GM21381 (cell line): ENCODE results near the gene GREB1L.
"Not testable (repeated sequence)": the region's sequence is repeated elsewhere in the genome, so short reads cannot be mapped to it uniquely, and the experiment has no call there.

Experiments used
- ATAC-seq: cut with Tn5 transposase; IDR thresholded peaks from one replicate; pipeline ENCODE4 v1.9.1; 2021; ENCODE audit warnings: mild to moderate bottlenecking, moderate library complexity; ENCODE audit not compliant: unreplicated experiment

The GREB1L gene

DNA sequence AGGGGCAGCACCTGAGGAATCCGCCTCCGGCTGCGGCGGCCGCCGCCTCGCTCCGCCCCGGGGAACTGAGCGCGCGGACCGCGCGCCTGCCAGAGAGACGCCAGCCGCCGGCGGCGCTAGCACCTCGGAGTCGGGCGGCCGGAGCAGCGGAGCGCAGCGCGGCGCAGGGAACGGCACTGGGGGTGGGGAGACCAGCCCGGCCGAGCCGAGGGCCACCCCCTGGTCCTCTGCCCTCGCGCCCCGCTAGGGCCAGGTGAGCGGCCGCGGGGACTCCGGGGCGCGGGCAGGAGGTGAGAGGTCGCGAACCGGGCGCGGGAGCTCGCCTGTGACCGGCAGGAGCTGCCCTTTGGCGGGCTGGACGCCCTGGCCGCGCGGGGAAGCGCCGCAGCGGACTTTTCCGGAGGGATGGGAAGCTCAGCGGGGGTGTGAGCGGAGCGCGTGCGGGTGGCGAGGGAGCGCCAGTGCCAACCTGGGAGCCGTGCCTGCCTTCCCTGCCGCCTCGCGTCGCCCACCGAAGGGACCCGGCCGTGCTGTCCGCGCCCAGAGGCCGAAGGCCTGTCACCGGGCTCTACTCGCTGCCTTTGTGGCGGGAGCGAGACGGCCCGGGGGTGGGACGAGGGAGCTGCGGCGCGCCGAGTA lies at the start of gene GREB1L:
Gene GREB1L, plus strand, starts transcription at position 92 of the 639 bp plus-strand sequence. CDS start 141,287 bp downstream, outside the sequence.
- no peak for ATAC-seq

DNA sequence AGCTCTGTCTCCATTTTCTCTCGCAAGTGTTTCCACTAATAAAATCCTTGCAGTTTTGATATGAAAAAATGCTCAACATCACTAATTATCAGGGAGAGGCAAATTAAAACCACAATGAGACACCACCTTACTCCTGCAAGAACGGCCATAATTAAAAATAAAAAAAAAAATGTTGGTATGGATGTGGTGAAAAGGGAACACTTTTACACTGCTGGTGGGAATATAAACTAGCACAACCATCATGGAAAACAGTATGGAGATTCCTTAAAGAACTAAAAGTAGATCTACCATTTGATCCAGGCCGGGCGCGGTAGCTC lies 49.8 kb upstream of the GREB1L start:
- ATAC-seq: no peak

DNA sequence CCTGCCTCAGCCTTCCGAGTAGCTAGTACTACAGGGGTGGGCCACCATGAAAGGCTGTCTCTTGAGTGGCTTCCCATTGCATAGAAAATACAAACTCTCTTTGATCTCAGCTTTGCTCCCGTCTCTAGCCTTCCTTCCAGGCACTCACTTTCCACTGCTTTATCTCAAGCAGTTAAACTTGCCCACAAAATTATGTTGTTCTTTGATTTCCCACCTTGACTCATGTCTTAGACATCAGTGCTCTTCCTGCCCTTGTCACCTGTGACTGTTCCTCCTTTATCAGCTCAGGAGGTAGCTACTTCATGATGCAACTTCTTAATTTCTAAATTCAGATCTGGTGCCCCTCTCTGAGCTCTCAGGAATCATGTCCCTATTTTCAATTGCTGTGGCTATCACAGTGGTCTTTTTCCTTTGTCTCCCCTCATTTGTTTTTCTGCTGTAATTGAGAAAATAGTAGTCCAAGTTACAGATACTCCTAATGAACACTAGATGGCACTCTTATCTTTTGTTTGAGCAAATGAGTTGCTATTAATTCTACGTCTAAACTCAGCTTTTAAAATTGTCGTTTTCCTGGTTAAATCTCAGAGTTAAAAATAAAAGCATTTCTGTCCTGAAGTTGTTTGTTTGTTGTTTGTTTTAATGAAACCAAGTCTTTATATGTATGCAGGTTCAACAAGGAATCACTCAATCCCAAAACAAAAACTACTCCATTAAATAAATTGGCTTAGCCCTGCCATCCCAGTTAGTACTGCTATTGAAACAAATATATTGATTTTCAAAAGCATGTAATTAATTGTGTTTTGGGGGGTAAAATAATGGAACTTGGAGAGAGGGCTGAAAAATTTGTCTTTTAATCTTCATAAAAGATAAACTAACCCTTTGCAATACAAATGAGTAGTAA lies 46.9 kb upstream of the GREB1L start:
- ATAC-seq: no peak

DNA sequence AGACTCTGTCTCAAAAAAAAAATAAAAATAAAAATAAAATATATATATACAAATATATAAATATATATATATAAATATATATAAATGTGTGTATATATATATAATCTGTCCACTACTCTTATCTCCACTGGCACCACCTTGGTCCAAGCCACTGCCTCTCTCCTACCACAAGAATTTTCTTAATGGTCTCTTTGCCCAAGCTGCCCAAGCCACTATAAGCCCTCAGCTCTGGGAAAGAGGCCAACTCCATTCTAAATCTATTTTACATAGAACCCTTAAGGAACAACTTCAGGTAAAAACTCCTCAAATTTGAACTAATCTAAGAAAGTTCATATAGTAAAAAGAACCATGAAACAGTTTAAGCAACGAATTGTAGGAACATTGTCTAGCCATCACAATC lies 45.6 kb upstream of the GREB1L start:
- ATAC-seq: no peak

DNA sequence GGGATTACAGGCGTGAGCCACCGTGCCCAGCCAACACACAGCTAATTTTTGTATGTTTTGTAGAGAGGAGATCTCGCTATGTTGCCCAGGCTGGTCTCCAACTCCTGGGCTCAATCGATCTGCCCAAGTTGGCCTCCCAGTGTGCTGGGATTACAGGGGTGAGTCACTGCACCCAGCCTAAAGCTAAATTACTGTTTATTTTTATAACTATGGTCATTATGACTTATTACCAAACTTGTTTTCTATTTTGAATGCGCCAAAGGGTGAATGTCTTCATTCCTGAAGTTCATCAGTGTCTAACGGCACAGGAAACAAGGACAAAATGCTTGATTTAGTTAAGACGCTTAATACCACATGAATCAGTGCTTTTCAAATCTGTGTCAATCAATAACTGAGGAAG lies 38.9 kb upstream of the GREB1L start:
- ATAC-seq: no peak

DNA sequence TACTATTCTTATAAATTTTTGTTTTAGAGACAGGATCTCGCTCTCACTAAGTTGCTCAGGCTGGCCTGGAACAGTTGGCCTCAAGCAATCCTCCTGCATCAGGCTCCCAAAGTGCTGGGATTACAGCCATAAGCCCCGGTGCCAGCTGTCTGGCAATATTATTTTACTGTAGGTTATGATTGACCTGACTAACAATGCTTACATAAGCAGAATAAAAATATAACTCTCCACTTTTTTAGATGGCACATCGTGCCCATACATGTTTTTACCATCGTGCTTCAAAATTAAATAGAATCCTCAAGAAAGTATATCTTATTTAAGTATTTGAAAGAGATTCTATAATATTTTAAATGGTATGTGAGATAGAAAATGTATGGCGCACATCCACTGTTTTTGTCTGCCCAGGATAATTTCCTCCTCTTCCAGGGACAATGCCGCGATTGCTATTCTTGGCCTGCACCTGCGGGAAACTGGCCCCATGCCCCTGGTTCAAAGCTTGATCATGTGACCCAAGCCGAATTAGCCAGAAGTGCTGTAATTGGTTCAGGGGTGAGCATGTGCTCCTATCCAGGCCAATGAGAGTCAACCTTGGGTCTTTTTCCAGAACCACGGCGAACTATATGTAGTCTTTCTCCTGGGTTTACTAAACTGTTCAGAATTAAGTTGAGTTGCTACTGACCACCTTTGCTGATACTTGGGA lies 38.3 kb upstream of the GREB1L start:
- ATAC-seq: no peak

DNA sequence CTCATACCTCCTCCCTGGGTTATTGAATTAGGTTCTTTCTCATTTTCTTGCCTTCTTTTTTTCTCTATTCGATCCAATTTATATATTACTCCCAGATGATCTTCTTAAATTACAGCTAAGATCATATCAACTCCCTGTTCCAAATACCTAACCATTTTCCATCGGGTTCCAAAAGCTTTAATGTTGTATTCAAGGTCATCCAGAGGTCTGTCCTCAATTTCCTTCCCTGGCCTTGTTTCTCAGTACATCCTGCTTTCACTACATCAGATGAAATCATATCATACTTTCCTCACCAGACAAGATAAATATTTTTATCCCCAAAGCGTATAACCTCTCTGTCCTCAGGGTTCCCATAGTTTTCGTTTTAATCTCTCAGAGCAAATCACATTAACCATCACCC lies 36.3 kb upstream of the GREB1L start:
- no peak for ATAC-seq

DNA sequence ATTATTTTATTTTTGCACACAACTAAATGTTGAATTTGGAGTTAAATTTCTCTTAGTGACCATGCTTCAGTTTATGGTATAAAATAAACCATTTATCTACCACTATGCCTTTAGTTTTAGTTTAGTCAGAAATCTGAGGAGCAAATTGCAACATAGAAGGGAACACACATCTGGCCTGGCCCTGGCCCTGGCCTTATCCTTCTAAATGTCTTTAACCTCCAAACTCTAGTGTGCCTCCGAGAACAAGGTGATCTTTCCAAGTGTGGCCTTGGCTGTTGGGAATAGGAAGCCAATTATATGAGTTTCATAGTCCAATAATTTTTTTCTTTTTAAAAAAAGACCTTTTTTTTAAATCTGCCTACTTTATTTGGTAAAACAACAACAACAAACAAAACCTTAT lies 31.8 kb upstream of the GREB1L start:
- no peak for ATAC-seq

DNA sequence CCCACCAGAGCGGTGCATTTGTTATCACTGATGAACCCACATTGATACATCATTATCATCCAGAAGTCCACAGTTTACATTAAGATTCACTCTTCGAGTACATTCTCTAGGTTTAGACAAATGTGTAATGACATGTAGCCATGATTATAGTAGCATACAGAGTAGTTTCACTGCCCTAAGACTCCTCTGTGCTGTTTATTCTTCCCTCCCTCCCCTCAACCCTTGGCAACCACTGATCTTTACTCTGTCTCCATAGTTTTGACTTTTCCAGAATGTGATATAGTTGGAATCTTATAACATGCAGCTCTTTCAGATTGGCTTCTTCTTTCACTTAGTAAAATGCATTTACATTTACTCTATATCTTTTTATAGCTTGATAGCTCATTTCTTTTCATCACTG lies 31.2 kb upstream of the GREB1L start:
- ATAC-seq: no peak

DNA sequence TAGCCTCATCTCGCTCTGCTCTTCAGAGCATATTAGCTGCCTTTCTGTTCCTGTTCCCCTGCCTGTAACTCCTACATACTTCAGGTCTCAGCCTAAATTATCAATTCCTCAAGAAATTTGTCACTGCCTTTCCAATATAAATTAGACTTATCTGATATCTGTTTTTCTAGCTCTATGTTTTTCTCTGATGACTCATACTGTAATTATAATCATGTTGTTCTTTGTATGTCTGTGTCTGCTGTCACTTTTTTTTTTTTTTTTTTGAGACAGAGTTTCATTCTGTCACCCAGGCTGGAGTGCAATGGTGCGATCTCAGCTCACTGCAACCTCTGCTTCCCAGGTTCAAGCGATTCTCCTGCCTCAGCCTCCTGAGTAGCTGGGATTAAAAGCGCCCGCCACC lies 27.6 kb upstream of the GREB1L start:
- ATAC-seq: not testable (repeated sequence)

DNA sequence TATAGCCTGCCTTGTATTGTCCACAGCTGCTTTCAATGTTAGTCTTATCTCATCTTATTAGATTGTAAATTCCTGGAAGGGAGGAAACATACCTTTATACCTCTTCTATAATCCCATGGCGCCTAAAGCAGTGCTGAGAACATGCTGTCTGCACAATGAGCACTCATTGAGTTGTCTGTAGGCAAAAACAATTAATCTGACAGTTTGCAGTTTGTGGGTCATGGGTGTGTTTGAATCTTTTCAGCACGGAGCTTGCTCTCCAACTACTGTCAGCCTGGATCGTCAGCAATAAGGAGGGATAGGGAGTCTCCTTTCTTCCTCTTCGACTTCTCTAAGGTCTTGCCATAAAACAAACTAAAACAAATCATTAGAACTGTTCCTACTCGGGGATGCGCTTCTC lies 26.5 kb upstream of the GREB1L start:
- ATAC-seq: no peak

DNA sequence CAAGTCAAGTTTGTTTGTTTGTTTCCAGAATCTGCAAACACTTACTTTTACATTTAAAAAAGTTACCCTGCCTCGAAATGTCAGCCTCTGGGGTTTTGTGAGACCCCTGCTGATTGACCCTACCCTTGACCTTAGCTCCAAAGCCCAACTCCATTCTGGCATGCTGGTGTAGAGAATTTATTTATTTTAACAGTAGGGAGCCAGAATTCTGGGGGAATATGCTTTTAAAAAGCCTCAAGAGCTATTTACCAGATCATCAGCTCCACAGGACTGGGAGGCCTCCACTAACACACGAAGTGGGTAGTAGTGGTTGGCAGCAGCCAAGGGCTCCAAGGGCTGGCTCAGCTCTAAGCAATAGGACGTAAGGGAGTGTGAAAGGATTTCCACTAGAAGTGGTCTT lies 23.2 kb upstream of the GREB1L start:
- no peak for ATAC-seq

DNA sequence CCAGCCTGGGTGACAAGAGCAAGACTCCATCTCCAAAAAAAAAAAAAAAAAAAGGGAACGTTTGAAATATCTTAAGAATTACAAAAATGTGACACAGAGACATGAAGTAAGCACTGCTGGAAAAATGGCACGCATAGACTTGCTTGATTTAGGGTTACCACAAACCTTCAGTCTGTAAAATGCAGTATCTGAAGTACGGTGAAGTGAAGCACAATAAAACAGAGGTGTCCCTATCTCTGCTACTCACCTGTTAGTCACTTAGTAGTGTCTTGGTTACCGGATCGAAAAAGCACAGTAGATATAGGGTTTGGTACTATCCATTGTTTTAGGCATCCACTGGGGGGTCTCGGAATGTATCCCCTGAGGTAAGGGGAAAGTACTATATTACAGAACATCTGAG lies 11.6 kb upstream of the GREB1L start:
- ATAC-seq: no peak

DNA sequence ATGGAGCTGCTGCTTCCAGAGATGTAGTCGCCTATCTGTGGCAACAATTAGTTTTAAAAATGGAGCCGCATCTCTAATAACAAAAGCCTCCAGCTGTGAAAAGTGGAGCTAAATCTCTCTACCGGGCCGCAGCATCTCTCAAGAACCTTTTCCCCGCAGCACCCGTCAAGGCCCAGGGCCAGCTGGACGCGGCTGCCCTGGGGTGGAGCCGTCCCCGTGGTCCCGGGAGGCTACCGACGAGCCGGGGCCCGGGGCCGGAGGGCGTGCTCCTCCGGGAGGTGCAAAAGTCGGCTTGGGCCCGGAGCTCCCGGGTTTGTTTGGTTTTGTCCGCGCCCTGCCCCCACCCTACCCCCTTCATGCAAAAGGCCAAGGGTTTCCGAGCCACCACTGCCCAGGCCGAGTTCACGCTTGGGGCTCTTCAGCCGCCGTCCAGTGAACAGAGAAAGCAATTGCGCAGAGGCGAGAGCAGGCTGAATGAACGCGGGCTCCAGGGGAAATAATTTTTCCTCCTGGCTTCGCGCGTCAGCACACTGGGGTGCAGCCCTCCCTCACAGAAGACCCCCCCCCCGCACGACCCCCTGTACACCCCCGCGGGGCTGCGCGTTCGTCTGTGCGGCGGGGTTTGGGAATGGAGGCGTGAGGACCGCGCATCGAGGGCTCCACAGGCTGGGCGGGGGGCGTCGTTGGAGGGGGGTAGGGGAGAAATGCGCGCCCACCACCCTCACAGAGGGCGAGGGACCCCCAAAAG lies 557 bp upstream of the GREB1L start:
- ATAC-seq: no peak

DNA sequence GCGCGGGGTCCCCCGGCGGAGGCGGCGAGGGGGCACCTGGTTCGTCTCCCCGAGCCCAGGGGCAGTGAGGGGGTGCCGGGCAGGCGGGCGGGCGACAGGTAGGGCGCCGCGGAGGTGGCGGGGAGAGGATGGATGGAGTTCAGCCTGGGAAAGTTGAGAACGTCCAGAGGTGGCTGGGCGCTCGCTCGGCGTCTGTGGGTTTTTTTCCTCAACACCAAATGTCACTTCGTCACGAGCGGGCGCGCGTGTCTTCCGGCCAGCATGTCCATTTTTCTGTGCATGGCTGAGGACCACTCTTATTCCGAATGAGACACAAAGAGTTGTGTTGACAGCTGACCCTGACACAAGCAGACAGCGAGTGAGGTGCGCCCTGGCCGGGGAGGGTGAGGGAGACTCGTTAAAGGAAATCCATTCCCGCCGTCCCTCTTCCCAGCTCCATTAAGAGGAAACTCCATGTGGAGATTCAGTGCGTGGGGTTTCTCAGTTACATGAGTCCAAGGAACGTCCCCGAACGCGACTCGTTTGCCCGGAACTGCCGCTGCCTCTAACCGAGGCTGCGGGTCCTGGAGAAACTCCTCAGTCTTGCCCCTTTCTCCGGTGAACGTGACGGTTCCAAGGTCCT lies 859 bp downstream of the GREB1L start:
- ATAC-seq: no peak

DNA sequence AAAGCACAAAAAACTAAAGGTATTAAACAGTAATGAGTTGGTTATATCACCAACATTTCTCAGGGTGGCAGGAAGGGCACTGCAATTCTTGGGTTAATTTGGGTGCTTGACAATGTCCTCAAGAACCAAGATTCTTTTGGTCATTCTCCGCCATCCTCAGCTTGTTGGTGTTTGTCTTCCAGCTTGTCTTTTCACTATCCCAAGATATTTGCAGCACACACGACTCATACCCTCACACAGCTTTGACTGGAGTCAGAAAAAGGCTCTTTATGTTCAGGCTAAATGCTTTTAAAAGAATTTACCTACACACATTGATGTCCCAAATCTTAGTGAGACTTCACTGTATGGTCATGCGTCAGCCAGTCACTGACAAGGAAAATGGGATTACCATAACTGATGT lies 12.5 kb downstream of the GREB1L start:
- ATAC-seq: no peak

DNA sequence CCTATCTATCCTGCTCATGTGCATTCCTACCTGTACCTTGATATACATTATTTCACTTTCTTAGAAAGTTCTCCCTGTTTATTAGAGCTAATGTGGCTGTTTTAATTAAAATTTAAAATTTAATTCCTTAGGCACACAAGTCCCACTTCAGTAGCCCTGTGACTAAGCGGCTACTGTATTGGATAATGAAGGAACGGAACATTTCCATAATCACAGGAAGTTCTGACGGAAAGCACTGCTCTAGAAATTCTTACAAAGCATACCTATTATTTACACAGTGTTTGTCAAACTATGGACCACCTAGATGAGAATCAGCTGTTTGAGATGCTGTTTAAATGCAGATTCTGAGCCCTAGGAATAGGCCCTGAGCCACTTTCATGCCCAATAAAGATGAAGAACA lies 13.2 kb downstream of the GREB1L start:
- no peak for ATAC-seq

DNA sequence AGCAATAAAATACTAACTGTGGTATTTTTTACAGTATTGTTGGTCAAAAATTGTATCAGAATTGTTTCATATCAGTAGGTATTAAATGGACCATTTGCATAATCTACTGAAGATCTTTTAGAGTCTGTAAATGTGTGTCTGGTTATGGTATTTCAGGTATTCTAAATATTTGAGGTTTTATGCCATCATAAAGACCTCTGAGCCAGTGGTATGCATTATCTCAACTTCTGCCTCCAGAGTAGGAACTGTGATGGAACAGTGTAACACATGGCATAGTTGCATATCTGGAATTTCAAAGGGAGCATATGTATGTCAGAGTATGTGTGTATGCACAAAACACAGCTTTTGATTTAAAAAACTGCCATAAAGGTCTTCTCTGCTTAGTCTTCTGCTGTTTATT lies 15.4 kb downstream of the GREB1L start:
- no peak for ATAC-seq

DNA sequence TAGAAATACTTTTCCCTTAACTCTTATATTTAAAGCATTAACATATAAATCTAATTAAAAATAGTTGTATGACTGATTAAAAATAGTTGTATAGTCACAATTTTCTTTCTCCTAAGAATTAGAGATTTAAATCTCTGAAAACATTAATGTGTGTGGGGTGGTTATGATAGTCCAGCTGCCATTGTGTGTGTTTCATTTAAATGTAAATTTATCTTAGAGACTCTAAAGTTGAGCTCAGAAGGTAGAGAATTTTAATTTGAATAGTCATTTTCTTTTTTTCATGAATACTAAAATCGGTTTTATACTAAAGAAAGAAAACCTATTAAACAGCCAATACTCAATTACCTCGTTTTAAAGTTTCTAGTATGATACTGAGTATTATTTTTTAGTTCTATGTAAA lies 18.6 kb downstream of the GREB1L start:
- ATAC-seq: no peak

DNA sequence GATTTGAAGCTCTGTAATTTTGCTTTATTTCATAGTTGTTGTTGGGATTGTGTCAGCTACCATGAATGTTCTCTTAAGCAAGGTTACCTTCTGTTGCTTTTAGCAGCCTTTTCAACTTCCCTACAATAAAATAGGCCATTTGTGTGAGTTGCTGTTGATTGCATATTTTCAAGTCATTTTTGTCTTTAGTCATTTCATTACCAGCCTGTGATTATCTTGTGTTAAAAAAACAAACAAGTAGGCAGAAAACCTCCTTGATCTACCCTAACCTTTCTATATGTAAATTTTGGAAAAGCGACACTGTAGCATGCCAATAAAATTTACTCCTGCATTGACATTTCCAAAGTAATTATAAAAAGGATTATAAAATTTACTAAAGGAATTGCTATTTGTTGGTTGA lies 19.3 kb downstream of the GREB1L start:
- ATAC-seq: no peak

DNA sequence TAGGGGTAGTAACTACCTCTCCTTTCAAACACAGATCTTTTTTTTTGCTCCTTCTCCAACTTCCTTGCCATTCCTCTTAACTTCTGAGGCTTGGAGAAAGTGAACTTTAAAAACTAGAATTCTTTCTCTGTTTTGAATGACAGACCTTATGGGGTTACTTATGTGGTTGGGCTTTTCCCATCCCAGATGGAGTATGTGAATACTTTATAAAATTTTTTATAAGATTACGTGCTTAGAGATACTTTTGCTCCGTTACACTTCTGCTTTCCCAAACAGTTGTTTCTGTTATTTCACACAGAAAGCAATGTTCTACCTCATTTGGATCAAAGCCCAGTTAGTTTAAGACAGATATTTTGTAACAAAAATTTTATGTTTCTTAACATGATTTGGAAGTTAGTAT lies 20.2 kb downstream of the GREB1L start:
- ATAC-seq: no peak
